ENCODE results near the gene LOXHD1.
A peak's percentile ranks its signal among the peaks of the same experiment; 100 is the strongest.

Gene LOXHD1

DNA sequence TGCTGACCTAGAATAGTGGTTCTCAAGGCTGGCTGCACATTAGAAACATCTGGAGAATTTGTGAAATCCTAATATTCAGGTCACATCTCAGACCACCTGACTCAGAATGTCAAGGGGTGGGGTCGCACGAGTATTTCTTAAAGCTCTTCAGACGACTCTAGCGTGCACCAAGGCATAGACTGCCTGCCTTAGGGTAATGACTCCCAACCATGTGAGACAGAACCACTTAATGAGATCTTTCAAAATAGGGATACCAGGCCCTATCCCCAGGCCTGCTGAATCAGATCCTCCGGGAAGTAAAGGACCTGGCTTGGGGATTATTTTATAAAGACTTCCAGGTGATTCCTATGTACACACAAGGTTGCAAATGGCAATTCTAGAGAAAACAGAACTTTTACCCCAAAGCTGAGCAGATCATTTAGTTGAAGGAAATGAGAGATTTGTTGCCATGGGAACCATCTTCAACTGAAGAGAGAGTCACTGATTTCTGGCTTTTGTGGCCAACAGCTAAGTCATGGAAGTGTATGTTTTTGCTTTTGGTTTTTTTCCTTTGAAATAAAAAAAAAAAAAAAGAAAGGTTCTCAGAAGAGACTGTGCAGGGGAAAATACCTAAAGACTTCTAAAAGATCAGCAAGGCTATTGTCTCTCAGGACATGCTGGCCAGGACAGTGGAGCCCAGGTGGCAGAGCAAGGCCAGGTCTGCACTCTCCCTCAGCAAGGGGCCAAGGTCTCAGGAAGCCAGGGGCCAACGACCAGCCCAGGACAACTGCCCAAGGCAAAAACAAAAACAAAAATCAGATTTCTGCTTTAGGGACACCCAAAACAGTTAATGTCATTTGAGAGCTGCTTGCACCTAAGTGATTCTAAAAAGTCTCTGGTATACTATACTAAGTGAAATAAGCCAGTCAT lies 15.3 kb upstream of the LOXHD1 start:
- no peak for DNase-seq

DNA sequence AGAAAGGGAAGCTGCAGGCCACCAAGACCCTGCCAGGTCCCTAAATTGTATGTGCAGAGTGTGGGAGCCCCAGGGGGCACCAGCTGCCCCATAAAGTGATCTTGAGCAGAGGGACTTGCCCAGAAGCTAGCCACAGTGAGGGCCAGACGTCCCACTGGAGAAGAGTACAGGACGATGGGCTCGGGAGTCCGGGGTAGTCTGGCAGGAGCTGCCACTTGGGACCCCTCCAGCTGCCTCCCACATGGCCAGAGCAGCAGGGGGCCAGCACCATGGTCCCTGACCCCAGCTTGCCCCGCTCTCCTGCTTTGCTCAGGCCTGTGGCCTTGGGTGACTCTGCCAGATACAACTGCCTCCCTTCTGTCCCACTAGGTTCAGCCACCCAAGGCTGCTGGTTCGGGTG lies 11.7 kb upstream of the LOXHD1 start:
- no peak for DNase-seq

DNA sequence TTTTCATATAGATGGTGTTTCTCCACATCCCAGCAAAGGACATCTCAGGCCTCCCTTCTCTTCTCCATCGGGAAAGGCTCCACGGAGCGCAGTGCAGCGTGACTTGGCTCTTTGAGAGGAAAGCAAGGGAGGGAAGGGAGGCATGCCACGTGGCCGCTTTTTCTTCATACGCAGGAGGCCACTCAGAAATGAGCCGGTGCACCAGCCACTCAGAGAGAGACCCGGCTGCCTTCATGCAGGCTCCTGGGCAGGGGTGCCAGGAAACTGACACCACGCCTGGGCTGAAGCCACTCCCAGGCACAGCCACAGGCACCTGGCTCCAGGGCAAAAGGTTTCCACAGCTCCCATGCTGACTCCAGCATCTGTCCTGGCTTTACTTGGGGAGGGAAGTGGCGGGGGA lies 11.1 kb upstream of the LOXHD1 start:
- no peak for DNase-seq

DNA sequence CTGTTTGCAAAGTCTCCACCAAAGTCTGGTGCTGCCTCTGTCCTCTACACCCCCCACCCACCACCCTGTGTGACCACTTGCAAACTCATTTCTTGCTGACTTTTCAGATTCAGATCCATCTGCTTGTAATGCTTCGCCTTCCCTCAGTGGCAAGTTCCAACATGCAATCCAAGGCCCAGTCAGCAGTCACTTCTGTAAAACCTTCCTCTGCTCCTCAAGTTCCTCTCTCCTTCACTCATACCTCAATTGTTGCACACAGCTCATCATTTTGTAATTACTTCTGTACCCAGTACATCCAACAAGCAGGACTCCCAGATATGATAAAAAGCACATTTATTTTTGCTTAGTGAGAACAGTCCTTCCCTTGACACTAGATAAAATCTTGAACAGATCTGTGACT lies 6.5 kb upstream of the LOXHD1 start:
- no peak for DNase-seq

DNA sequence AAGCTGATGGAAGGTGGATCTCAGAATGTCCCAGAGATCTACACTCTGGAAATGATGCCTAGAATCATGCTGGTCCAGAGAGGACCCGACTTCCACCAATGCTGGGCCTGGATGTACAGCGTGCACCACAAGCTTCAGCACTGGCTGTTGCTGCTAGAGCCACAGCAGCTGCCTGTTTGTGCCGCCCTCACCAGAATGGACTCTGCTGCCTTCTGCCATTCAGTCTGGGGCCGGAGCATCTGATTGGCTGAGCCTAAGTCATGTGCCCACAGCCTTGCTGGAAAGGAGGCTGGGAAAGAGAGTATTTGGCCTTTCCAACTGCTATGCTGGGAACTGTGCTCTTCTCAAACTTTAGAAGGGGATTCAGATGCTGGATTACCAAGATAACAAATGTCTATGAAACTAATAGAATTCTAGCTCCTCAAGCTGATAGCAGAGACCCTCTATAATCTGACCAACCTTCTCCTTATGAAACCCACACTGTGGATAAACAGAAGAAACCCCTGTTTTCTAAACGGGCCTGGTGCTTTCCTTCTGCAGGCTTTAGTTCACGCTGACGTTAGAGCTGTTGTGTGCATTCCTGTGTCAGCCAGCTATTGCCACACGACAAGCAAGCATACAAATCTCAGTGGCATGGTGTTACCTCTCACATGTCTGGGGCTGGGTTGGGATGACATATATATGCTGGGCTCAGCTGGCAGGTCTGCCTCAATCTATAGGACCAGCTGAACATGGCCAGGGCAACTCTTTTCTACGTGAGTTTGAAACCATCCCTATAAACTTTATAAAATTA lies 4.1 kb upstream of the LOXHD1 start:
- DNase-seq, result no peak

DNA sequence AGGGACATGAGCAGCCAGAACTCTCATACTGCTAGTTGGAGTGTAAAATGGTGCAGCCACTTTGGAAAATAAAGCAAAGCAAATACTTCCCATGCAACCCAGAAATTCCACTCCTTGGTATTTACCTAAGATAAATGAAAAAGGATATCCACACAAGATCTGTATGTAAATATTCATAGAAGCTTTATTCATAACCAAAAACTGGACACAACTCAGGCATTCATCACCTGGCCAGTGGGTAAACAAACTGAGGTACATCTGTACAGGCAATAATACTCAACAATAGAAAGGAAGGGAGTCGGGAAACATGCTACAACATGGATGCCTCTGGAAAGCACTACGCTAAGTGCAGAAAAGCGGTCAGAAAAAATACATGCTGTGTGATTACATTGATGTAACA lies 2.5 kb upstream of the LOXHD1 start:
- DNase-seq, result no peak

DNA sequence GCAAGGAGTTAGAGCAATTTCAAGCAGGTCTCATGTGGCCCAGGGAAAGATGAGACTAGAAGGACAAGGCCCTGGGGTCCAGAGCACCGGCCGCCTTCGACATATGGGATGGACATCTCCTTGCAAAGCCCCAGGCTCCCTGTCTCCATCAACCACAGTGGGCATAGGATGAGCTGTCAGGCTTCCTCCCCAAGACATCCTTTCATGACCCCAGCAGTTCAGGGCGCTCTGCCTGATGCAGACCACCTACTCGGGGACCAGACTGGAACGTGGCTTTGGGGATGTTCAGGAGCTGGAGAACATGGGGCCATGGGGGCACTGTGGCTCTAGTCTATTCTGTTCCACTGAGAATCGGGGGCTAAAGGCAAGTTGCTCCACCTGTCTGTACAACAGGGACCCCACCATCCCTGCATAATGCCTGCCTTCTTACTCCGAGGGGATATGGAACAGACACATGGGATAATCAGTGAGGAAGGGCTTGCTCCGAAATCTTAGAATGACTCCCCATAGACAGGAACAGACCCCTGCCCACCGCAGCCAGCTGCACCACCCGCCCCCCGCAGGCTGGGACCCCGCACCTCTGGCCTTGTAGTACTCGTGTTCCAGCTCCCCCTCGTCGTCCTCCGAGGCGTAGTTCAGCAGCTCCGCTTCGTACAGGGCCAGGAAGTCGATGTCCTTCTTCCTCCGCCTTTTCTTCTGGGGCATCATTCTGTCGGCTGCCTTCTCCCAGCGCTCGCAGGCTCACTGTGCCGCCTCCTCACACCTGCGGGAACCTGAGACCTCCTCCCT lies 500 bp downstream of the LOXHD1 start:
- no peak for DNase-seq

DNA sequence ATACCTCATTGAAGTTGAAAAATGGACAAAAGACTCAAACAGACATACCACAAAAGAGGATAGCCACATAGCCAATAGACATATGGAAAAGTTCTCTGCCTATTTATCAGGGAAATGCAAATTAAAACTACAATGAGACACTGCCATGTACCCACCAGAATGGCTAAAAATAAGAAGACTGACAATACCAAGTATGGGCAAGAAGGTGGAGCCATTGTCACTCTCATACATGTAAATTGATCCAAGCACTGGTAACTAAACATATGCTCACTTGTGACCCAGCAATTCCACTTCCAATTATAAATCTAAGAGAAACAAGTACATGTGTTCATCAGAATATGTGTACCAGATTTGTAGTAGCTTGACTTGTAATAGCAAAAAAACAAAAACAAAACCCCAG lies 4.6 kb downstream of the LOXHD1 start:
- DNase-seq, result no peak

DNA sequence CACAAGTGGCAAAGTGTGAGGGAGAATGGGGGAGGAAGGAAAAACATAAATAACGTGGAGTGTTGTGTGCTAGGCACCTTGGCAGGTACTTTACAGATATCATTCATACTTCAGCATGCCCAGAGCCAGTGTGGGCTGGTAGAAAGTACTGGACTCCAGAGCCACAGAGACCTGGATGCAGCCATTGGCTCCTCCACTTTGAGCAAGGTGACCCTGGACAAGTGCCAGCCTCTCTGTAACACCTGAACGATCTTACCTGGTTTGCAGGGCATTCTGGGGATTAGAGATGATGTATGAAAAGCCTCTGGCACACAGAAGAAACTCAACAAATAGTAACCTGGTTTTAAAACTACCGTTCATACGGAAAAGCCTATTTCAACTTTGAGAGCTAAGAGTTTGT lies 6.3 kb downstream of the LOXHD1 start:
- DNase-seq, result no peak

DNA sequence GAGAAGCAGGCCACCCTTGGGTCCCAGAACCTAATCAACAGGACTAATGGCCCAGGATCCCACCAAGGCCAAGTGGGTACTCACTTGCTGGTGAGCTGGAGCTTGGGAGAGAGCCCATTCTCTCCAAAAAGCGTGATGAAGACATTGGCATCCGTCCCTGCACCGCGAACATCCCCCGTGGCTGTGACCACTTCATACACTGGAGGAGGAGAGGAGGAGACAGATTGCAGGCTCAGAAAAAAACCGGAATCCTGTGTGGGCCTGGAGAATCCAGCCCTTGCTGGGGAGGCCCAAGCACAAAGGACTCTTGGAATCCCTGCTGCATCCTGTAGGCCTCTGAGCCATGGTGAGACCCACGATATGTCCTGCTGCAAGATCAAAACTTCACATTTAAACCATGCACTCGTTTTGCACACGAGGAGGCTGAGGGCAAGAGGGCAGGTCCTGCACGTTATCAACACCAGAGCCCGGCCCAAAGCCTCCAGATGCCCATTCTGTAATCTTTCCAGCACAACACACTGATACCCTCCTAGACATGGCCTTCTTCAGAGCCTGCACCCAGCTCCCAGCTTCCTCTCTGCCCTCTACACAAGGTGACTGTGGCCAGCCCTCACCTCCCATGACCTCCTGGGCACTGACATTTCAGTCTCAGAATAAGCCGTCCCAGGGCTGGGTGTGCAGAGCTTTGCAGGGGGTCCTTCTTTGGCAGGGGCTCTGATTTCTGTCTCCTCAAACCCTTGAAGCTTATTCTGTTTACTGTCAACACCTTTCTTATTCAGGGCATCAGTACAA lies 7.8 kb downstream of the LOXHD1 start:
- no peak for DNase-seq

DNA sequence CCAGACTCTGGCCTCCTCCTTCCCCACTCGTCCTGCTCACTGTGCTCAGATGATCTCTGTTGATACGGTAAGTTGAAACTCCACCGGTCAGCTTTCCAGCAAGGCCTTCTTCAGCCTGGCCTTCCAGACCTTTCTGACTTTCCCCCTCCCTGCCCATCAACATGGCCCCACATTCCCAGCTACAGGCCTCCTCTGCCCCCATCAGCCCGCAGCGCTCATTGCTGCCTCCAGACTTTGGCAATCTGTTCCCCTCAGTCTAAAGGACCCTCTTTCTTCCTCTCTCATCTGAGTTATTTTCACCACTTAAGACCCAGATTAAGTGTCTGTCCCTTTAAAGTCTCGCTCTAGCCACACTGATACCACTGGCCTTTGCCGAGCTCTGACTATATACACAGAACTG lies 10.6 kb downstream of the LOXHD1 start:
- DNase-seq, result no peak

DNA sequence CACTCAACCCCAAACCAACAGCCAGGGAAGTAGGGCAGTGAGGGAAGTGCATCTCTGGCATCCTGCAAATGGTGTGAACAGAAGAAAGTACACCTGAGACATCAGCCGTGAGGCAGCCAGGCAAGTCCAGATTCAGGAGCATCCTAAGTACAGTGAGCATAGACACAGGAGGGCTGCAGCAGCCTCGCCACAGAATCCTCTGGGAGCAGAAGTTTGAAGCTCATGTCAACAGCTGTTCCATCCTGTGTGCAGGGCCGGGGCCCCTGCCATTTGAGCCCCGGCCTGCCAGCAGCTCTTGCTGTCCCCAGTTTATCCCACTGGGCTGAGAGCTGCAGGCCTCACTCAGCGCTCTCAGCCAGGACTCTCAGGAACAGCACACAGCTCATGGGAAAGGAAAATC lies 14.5 kb downstream of the LOXHD1 start:
- no peak for DNase-seq

DNA sequence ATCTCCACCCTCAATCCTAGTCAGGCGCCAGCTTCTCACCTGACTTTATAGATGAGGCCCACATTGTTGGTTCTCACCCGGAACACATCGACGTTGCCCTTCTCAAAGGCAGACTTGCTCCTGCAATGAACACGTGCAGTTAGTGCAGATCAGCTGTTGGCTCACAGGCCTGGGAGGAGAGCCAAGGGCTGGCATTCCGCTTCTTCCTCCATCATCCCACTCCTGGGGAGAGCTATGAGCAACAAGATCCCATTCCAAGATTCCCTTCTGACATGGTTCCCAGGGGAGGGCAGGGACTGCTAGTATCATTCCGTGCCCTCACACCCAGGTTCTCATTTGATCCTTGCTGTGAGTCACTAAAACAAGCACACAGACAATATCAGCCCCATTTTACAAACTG lies 15.1 kb downstream of the LOXHD1 start:
- DNase-seq, result no peak

DNA sequence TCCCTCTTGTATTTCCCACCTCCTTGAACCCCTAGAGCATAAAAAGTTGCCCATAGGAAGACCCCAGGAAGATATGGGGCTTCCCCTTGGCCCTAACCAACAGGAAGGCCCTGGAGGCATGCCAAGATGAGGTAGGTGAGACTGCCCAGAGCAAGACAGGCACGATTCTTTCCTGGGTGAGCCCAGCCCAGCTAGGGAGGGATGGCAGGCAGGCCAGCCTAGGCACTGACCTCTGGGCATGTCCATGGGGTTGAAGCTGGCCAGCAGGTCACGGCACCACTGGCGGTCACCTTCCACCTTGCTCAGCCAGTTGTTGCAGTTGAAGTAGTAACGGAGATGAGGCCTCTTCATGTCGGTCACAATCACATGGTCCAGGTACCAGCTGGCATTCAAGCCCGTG lies 17.6 kb downstream of the LOXHD1 start:
- DNase-seq, result no peak

DNA sequence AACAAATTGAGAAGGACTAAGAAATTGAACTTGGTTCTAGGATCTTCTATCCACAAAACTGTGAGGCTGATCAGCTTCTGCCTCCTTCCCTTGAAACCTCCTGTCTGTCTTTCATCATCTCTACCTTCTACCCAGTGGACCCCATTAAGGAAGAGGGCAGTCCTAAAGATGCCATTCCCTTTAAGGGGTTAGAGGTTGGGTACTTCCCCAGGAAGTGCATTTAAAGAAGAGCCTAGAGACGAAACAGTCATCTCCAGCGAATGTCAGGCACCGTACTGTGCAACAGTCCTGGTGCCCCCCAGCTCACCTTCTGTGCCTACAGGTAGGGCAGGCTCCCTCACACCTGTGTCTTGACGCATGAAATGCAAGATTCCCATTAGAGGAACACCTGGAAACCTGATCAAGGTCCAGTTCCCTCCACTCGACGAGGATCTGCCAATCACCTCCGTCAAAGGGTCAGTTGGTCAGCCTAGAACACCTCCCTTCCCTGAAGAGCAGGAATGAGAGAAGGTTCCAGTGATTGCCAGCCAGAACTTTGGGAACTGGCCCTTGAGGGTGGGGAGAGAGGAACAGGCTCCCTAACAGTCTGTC lies 20.9 kb downstream of the LOXHD1 start:
- no peak for DNase-seq

DNA sequence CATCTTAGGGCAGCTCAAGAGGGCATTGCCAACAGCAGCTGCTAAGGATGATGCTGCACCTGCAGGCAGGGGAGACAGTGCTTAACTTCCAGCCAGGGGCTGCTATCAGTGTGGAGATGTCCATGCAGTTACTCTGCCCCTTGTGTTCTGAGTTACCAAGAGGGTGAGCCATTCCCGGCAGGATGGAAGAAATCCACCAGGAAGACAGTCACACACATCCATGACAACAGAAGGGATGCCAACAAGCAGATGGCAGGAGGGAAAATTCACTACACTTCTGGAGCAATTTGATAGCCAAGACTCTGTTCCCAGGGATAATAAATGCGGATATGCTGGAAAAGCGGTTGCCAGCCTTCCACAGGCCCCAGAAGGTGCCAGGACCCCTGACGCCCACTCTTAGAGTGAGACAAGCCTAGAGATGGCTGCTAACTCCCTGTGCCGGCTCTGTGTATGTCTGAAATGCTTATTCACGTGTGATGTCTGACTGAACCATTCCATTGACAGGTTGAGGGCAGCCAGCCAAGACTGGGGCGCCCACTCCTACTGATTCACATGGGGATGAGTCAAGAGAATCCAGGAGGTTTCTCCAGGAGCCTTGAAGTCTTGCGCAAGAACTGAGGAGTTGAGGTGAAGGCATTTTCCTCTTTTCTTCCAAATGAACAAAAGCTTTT lies 24.5 kb downstream of the LOXHD1 start:
- DNase-seq, result peak; percentile 47

DNA sequence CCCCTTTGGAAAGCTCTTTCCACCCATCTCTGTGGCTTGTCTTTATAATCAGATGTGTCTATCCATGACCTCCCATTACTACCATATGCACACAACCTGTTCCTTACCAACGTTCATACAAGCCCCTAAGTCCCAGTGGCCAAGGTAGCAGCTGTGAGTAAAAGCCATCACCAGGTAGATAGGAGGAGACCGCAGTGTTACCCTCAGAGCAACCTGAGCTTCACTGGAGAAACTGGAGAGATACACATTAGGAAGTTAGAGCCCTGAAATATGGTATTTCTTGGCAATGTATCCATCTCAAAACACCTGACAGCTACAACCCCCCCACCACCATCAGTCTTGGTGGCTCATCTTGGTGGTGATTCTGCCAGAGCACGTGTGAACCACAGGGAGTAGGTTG lies 26.0 kb downstream of the LOXHD1 start:
- DNase-seq, result no peak

DNA sequence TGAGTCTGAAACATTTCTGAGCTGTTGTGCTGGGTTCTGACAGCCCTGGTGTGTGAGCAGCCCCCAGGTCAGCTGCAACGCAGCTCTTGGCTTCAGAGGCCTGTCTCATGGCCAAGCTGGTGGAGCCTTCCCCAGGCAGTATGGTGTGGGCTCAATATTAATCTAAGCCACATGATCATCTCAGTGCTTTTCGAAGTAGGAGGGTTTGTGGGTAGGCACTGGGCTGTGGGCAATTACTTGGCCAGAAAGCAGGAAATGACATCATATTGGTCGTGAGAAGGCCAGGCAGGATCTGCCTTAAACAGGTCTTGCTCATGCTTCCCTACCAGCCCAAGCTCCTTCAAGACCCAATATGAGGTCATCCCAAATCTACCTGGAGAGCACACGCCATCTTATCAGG lies 26.9 kb downstream of the LOXHD1 start:
- no peak for DNase-seq

DNA sequence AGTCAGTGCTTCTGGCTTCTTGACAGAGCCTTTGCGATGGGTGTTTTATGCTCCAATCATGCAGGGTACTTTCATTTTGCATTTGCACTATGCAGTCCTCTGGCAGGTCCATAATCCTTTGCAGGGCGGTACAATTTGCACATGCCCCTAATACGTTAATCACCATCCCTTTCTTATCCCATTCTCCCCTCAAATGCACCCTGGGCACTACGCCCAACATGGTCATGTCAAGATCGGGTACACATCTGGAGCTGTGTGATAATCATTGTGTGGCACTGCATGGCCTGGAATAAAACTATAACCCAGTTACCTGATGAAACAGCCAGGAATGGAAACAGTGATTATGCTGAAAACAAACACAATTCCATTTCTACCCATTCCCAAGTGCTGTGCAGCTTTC lies 27.7 kb downstream of the LOXHD1 start:
- DNase-seq, result no peak

DNA sequence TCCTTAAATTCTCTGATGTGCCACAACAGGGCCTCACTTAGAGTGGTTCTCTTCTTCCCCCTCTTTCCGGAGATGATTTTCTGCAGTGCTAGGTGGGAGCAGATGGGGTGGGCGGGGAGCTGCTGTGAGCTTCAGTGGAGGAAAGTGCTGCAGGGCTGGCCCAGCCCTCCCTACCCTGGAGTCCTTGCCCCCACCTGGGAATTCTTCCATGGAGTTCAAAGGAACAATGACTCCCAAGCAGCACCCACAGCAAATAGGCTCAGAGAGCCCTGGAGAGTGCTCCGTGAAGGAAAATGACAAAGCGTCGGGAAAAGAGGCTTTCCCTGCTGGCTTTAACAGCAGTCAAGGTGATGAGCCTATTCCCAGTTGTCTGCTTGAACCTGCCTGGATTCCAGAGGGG lies 28.8 kb downstream of the LOXHD1 start:
- no peak for DNase-seq

DNA sequence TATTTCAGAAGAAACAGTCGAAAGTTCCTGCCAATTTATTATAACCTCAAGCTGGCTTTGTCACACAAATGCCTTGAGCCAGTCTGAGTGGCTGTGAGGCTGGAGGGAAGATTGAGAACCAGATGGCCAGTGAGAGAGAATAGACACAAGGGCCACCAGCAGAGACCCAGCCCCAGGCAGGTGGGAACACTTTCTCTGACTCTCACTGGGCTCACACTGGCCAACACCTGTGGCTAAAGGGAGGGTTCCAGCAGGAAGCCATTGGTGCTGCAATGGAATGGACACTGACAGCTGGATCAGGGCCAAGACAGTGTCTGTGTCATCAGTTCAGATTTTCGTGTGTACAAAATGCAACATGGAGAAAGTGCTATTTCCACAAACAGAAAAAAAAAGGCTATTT lies 29.9 kb downstream of the LOXHD1 start:
- no peak for DNase-seq

DNA sequence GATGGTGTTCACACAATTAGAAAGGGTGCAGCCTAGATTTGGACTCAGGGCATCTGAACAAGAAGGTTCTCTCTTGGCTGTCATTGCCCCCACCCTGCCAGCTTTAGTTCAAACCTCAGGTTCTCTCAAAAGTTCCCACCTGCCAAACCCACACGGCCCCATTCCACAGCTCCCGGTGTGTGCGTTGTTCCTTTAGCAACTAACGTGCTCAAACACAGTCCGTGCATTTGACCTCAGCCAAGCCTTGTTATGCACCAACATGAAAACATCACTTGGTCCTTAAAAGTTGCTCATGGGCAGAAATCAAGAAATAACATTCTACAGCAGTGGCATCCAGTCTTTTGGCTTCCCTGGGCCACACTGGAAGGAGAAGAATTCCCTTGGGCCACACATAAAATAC lies 32.0 kb downstream of the LOXHD1 start:
- no peak for DNase-seq

All from kidney glomerular epithelial cell (primary cell).